Cardiac septum (tissue), 1 donor: ENCODE data around the gene MSLN. TPM values are rescaled to one million over a fixed set of nuclear protein-coding genes. Genes with fewer than 3 reads are reported as not detected.
"Not testable (repeated sequence)": the region's sequence is repeated elsewhere in the genome, so short reads cannot be mapped to it uniquely, and the experiment has no call there.

ENCODE experiments used
- DNase-seq: peaks from one replicate; pipeline ENCODE4 v3.0.0-alpha.2; 2020; ENCODE audit warnings: low spot score
- intact Hi-C: fragments of 100-400 bp; cut with DNase I; formaldehyde crosslinking; loops from one replicate; pipeline ENCODE4 v1.14.0; 2022
- total RNA-seq: library from RNA; stranded (reverse); fragmentation: NEBNext Ultra II Directional; extraction: Animal tissue kit (Norgen Biotek cat#: 25700); gene quantifications from one replicate; pipeline ENCODE4 v1.2.1, GENCODE V29; 2021
- donor health status: DM: no; HTN: no; CAD: no.

Gene MSLN
- total RNA-seq, 1 donor from 2014 or later: not detected

DNA sequence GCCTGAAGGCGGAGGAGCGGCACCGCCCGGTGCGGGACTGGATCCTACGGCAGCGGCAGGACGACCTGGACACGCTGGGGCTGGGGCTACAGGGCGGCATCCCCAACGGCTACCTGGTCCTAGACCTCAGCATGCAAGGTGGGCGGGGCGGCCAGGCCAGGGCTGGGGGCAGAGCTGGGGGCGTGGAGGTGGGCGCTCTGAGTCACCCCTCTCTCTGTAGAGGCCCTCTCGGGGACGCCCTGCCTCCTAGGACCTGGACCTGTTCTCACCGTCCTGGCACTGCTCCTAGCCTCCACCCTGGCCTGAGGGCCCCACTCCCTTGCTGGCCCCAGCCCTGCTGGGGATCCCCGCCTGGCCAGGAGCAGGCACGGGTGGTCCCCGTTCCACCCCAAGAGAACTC lies 7.9 kb downstream of the MSLN start:
- intact Hi-C loops: no loop called here
- DNase-seq: no peak

DNA sequence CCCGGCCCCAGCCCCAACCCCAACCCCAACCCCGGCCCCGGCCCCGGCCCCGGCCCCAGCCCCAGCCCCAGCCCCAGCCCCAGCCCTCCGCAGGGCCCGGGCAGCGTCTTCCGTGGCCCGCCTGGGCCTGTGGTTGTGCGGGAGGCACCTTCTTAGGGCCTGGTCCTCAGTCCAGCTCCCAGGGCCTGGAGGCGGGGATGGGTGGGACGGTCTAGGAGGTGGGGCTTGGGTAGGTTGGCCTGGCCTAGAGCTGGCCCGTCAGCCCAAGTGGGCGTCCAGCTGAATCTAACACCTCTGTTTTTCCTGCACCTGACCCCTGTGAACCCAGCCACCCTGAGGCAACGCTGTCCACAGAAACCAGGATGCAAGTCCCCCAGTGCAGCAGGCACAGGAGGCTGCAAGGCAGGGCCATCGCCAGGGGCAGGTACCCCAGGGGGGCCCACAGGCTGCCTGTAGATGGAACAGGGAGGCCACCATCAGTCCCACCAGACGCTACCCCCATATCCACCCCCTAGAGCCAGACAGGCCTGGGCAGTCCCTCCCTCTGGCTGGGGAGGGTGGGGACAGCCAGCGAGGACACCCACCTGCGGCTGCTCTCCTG lies 8.8 kb downstream of the MSLN start:
- intact Hi-C loops: no loop called here
- no peak for DNase-seq

DNA sequence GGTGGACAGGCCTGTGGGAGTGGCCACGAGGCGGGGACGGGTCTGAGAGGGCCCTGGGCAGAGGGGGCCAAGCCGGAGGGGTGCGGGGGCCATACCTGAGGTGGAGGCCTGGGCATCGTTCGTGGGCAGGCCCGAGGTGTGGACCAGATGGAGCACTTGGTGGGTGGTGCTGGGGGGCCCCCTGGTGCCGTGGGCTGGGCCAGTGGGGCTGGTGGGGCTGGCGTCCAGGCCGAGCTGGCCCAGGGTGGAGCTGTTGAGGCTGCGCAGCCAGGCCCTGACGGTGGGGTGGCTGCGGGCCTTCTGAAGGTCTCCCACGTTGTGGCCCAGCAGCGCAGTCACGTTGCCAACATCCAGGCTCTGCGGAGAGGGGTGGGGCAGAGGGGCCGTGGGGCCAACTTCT lies 9.4 kb downstream of the MSLN start:
- DNase-seq: no peak
- intact Hi-C loops: no loop called here

DNA sequence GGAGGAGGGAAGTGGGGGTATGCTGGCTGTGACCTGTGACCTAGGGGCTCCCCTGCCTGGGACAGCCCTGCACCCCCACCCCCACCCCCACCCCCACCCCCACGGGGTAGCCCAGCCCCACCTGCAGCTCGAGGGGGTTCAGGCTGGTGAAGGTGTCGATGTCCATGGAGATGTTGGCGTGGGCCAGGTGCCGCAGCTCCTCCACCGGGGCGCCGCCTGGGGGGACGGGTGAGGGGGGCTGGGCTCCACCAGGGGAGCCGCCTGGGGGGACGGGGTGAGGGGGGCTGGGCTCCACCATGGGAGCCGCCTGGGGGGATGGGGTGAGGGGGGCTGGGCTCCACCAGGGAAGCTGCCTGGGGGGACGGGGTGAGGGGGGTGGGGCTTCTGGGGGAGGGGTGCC lies 9.9 kb downstream of the MSLN start:
- DNase-seq: no peak
- intact Hi-C loops: no loop called here

DNA sequence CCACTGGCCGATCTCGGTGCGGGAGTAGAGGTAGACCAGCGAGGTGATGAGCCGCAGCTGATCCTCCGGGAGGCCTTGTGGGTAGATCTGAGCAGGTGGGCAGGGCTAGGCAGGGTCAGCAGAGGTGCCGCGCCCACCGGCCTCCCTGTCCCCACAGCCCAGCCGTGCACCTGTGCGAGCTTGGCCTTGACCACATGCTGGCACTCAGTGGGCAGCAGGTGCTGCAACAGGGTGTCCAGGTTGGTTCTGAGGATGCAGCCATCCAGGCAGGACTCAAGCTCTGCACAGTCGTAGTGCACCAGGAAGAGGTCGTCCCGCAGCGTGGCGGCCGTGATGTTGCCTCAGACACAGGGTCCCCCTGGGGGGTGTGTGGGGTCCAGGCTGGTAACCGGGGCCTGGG lies 12.4 kb downstream of the MSLN start:
- no peak for DNase-seq
- intact Hi-C loops: no loop called here

DNA sequence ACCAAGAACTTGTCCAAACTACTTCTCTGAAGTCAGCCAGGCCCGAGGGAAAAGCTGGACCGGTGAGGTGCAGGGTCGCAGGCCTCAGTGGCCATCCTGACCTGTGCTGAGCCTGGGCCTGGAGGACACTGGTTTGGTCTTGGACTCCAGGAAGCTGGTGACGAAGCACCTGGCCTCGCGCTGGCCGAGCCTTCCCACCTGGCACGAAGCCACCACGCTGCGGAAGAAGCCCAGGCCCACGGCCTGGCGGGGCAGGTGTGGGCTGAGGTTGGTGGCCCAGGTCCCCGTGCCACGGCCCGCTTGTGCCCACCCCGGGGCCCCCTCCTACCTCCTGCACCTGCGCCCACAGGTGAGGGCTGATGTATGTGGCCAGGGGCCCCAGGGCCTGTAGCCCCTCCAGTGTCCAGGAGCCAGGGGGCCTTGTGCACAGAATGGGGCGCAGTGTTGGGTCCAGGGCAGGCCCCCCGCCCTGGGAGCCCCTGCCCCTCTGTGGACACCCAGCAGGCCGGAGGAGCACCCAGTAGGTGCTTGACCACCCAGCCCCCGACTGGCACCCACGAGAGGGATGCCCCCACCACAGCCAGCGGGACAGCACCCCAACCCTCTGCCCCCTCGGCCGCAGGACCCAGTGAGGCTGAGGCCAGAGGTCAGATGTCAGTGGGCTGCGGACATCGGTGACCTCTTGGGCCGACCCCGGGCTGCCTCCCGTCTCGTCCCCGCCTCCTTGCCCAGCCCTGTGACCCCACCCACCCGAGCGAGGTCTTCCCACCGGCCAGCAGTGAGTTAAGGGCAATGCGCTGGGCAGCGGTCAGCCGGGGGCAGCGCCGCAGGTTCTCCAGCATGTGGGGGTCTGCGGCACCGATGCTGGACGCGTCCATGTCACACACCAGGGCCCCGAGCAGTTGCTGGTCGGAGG lies 13.8 kb downstream of the MSLN start:
- intact Hi-C loops: no loop called here
- no peak for DNase-seq

DNA sequence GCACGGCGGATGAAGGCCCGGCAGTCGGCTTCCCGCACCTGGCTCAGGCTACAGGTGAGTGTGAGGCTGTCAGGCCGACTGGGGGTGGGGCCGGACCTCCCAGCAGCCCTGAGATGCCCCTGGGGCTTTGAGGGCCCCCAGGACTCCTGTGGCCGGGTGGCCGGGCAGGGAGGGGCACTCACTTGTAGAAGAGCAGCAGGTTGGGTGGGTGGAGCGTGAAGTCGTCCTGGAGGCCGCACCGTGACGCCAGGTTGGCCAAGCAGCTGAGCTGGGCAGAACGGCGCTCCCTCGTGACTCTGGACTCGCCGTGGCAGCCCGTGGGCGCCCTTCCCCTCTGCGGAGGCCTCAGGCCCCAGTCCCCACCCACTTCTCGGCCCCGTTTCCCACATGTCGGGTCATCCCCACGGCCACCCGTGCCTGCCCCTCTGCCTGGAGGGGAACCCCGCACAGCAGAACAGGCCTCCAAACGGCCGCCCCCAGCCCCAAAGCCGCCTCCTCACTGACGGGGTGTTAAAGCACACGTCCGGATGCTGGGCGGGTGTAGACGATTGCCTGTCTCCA lies 14.8 kb downstream of the MSLN start:
- intact Hi-C loops: no loop called here
- DNase-seq: no peak

DNA sequence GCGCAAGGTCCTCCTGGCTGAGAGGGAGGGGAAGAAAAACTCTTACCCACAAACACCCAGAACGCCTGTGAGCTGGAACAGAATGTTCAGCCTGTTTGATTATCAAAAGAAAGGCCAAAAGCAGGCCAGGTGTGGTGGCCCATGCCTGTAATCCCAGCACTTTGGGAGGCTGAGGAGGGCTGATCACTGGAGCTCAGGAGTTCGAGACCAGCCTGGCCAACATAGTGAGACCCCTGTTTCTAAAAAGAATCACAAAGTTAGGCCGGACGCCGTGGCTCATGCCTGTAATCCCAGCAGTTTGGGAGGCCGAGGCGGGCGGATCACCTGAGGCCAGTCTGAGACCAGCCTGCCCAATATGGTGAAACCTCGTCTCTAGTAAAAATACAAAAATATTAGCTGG lies 15.8 kb downstream of the MSLN start:
- intact Hi-C loops, DNase-seq: not testable (repeated sequence)

DNA sequence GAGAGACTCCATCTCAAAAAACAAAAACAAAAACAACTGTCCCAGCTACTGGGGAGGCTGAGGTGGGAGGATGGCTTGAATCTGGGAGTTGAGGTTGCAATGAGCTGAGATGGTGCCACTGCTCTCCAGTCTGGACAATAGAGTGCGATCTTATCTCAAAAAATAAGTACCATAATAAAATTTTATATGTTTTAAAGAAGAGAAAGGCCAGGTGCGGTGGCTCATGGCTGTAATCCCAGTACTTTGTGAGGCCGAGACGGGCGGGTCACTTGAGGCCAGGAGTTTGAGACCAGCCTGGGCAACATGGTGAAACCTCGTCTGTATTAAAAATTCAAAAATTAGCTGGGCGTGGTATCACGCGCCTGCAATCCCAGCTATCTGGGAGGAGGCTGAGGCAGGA lies 16.3 kb downstream of the MSLN start:
- no peak for DNase-seq
- intact Hi-C loops: no loop called here

DNA sequence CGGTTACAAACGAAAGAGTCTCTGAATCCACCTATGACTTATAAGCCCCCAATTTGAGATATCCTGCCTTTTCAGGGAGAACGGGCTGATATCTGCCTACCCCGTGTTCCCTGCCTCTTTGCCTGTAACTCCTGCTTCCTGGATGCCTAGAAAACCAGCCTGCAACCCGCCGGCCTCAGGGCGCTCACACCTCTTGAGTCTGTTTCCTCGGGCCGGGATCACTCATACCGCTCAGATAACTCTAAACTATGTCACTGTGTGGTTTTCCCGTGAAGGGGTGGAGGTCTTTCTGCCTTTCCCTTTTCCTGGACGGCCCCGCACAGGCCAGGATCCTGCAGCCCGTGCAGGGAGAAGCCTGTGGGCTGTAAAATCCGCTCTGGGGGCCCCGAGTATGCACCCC lies 17.3 kb downstream of the MSLN start:
- DNase-seq: no peak
- intact Hi-C loops: no loop called here

DNA sequence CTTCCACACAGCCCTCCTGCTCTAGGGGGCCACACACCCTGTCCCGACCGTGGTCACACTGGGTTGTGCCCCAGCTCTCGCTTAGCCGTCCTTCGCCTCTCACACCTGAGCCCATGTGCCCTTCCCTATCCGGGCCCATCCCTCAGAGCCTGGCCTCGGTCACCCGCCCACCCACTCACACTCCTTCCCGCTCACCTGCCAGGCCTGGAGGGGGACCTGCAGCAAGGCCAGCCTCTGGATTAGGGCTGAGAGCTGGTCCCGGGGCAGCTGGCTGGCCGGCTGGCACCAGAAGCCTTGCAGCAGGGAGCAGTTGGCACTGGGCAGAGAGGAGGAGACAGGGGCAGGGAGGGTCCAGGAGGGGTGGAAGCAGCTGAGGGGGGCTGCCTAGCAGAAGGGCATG lies 17.9 kb downstream of the MSLN start:
- intact Hi-C loops: no loop called here
- no peak for DNase-seq

DNA sequence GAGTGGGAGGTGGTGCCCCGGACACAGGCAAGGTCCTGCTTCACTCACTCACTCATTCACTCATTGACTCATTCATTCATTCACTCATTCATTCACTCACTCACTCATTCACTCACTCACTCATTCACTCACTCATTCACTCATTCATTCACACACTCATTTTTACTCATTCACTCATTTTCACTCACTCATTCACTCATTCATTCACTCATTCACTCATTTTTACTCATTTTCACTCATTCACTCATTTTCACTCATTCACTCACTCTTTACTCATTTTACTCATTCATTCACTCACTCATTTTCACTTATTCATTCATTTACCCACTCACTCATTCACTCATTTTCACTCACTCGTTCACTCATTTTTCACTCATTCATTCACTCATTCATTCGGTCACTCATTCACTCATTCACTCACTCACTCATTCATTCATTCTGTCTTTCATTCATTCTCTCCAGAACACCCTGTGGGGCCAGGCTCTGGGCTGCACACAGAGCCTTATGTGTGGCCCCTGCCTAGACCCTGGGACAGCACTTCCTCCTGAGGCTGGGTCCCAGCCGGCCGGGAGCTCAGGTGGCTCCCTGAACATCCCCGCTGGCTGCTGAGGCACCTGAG lies 18.5 kb downstream of the MSLN start:
- DNase-seq: no peak
- intact Hi-C loops: no loop called here

DNA sequence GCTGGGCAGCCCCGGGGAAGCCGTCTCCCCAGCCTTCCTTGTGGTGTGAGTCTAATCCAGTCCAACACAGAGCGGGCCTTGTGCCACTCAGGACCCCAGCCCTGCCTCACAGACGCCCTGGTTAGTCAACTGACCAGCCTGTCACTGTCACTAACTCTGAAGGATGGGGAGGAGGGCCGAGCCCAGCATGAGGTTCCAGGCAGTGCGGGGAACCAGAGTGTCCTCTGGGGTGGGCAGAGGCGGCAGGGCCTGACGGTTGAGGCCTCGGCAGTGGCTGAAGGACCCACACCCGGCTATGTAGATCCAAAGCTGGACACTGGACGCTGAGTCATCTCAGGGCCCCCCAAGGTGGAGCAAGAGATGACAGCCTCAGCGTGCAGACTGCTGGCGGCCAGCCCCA lies 19.0 kb downstream of the MSLN start:
- intact Hi-C loops: no loop called here
- DNase-seq: no peak

DNA sequence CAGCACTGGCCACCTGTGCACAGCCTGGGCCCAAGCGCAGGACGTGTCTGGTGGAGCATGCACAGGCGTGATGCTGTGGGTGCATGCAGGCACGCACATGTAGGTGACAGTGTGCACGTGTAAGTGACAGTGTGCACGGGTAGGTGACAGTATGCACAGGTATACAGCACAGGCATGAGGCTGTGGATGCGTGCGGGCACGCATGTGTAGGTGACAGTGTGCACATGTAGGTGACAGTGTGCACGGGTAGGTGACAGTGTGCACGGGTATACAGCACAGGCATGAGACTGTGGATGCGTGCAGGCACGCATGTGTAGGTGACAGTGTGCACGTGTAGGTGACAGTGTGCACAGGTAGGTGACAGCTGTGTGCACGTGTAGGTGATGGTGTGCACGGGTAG lies 19.8 kb downstream of the MSLN start:
- no peak for DNase-seq
- intact Hi-C loops: no loop called here

DNA sequence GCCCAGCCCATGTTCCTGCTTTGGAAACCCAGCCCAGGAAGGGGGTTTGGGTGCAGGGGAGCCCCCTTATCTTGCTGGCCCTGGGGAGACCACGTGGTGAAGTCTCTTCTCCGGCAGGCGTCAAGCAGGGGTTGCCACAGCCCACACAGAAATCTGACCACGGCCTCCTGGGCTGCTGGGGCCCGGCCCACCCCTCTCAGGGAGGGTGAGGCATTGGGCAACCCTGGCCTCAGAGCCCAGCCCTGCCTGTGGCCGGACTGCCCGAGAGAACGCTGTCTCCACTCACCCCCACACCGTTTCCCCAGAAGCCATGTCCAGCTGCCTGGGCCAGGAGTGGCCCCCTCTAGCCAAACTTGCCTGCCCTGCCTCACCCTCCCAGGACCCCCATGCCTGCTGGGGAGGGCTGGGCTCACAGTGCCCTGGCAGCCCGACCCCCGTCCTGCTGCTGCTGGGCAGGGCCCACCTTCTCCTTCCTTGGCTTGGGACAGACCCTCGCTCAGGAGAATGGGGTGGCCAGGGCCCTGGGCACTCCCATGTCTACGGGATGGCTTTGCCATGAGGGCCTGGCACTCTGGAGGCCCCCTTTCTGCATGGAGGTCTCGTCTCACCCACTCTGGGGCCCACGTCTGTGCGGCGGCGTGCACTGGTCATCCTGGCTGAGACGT lies 20.9 kb downstream of the MSLN start:
- intact Hi-C loops: no loop called here
- no peak for DNase-seq

DNA sequence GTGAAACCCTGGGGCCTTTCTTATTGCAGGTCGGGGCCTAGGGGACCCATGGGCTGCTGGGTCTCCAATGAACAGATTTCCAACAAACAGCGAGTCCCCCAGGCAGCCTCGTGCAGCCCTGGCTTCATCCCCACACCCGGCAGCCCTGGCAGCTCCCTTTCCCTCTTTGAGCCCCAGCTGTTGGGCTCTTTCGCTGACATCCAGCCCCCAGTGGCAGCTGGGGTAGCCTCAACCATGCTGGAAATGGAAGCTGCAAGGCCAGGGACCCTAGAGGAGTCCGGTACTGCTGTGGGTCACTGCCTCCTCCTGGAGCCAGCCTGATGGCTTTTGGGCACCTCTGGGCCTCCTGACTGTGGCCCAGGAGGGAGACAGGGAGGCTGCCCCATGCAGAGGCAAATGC lies 21.7 kb downstream of the MSLN start:
- no peak for DNase-seq
- intact Hi-C loops: no loop called here

DNA sequence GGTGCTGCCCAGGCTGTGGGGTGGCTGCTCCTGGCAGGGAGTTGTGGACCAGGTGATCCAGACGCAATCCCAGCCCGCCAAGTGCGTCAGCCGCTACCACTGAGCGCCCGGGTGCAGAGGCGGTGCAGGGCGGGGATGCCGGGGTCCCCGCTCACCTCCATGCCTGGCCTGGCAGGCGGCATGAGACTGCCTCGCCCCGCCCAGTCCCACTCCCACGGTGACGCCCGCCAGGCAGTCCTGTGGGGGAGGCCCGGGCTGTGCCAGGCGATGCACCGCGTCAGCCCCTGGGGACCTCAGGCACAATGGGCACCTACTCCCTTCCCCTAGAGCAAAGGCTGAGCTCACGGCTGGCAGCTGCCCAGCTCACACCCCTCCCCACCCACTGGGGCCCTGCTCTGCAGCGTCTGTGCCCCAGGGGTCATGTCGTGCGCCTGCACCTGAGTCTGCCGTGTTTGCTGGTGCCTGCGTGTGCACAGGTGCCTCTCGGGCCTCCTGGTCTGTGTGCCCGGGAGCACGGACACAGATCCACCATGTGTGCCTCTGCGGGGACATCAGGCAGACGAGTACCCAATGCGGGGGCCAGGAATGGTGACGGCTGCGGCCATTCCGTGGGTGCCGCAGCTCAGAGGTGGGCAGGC lies 22.4 kb downstream of the MSLN start:
- intact Hi-C loops: no loop called here
- DNase-seq: no peak

DNA sequence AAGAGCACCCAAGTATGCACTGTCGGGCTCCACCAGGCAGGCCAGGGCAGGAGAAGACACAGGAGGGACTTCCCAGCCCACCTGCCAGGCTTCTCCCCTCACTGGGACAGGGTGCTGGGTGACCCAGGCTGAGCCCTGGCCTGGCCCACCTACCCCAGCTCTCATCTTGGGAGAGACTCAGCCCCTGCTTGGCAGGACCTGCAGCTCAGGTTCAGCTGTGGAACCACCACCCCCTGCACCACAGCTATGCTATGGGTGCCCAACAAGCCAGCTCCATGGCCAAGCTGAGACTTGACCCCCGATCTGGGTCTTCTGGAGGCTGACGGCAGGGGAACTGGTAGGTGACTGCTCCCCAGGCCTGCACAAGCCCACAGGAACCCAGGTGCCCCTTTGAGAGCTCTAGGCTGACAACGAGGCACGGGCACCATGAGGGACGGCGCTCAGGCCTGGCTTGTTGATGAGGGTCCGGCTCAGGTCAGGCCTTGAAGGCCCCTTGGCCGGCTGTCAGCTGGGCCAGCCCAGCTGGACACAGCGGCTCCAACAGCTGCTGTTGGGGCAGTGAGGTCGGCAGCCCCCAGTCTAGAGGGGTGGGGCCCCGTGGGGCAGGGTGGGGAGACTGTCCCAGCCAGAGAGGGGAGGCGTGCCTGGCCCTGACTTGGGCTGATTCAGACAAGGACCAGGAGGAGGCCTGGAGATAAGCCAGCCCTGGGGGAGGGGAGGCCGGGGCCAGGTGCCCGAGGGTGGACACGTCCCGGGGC lies 23.0 kb downstream of the MSLN start:
- intact Hi-C loops: no loop called here
- DNase-seq: no peak

DNA sequence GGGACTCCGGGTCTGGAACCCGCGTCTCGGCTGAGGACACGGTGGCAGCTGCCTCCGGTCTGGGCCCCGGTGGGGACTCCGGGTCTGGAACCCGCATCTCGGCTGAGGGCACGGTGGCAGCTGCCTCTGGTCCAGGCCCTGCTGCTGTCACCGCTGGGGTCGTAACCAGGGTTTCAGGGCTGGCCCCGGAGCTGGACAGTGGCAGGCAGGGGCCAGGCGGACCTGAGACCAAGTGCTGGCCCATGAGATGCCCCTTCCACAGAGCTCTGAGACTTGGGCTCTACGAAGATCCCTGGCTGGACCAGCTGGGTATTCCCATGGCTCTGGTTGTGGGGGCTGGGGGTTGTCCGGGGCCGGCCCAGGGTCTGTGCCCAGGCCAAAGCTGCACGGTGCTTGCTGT lies 23.9 kb downstream of the MSLN start:
- DNase-seq: no peak
- intact Hi-C loops: no loop called here
